ENCODE data around the gene SARNP.
A peak's percentile ranks its signal among the peaks of the same experiment; 100 is the strongest.
"Not testable (repeated sequence)": the region's sequence is repeated elsewhere in the genome, so short reads cannot be mapped to it uniquely, and the experiment has no call there.

Gene SARNP

DNA sequence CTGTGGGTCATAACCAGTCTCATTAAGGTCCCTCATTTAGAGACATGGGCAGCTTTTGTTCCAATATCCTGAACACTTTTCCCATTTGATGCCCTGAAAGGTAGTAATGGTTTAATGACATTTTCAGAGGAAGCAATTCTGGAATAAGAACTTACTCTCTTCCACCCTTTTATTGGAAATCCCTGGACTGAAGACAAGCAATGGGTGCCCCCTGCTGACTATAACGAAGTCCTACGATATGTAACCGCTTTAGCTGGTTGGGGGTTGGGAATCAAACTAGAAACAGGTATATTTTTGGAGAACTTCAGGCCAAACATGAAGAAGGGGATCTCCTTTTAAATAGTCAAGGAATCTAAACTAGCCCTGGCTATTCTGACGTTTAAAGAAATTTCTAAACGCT is 20.5 kb downstream of the SARNP start:
- peak; percentile 7 for DNase-seq (ENCODE audit: low spot score)

- no peak for DNase-seq (ENCODE audit: low spot score)
Measured at GRCh38 chr12:55795950-55796349, 21.6 kb downstream of the SARNP start.

GRCh38 chr12:55789893-55790292 is 27.6 kb downstream of the SARNP start:
- no peak for DNase-seq (ENCODE audit: low spot score)

- no peak for DNase-seq (ENCODE audit: low spot score)
Measured at GRCh38 chr12:55789171-55789570, 28.4 kb downstream of the SARNP start.

DNA sequence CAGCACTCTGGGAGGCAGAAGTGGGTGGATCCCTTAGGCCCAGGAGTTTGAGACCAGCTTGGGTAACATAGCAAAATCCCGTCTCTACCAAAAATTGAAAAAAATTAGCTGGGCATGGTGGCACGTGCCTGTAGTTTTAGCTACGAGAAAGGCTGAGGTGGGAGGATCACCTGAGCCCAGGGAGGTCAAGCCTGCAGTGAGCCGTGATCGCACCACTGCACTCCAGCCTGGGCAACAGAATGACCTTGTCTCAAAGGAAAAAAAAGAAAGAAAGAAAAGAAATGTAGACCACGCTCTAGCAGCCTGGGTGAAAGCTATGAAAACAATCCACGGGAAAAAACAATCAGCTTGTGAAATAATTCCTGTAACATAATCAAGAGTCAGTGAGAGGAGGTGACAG is 29.0 kb downstream of the SARNP start:
- DNase-seq (ENCODE audit: low spot score): no peak

- DNase-seq (ENCODE audit: low spot score): no peak
Measured at GRCh38 chr12:55780685-55781084, 36.8 kb downstream of the SARNP start.

- no peak for DNase-seq (ENCODE audit: low spot score)
Measured at GRCh38 chr12:55777856-55778255, 39.7 kb downstream of the SARNP start.

GRCh38 chr12:55771736-55772135 is 45.8 kb downstream of the SARNP start:
- no peak for DNase-seq (ENCODE audit: low spot score)

DNA sequence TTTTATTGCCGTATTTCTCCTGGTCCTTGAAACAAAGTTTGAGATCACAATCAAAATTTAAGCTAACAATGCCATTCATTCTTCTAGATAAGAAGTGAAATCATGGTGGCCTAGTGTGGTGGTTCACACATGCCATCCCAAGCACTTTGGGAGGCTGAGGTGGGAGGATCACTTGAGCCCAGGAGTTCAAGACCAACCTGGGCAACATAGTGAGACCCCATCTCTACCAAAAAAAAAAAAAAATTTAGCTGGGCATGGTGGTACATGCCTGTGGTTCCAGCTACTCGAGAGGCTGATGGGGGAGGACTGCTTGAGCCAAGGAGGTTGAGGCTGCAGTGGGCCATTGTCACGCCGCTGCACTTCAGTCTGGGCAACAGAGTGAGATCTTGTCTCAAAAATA is 50.4 kb downstream of the SARNP start:
- no peak for DNase-seq (ENCODE audit: low spot score)

GRCh38 chr12:55765736-55766290 is 51.7 kb downstream of the SARNP start:
- no peak for DNase-seq (ENCODE audit: low spot score)

DNA sequence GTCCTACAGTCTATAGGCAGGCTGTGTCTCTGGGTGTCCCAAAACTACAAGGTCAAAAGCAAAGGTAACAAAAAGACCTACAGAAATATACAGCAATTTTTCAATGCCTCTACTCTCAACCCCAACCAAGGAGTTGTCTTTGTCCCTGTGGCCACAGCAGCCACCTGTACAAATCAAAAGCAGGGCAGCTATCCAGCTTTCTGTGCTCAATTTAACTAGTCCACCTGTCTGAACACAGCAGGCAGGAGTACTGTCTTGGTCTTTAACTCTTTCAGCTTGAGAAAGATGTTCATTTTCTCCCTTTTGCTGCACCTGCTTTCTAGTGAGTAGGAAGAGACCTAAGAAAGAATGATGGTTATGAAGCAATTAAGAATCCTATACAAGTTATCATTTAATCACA is 54.9 kb downstream of the SARNP start:
- DNase-seq (ENCODE audit: low spot score): no peak

GRCh38 chr12:55760663-55761062 is 56.9 kb downstream of the SARNP start:
- DNase-seq (ENCODE audit: low spot score): no peak

GRCh38 chr12:55758575-55758974 is 58.9 kb downstream of the SARNP start:
- not testable (repeated sequence) for DNase-seq (ENCODE audit: low spot score)

GRCh38 chr12:55757701-55758100 is 59.8 kb downstream of the SARNP start:
- no peak for DNase-seq (ENCODE audit: low spot score)

GRCh38 chr12:55755246-55755645 is 62.3 kb downstream of the SARNP start:
- DNase-seq (ENCODE audit: low spot score): no peak

DNA sequence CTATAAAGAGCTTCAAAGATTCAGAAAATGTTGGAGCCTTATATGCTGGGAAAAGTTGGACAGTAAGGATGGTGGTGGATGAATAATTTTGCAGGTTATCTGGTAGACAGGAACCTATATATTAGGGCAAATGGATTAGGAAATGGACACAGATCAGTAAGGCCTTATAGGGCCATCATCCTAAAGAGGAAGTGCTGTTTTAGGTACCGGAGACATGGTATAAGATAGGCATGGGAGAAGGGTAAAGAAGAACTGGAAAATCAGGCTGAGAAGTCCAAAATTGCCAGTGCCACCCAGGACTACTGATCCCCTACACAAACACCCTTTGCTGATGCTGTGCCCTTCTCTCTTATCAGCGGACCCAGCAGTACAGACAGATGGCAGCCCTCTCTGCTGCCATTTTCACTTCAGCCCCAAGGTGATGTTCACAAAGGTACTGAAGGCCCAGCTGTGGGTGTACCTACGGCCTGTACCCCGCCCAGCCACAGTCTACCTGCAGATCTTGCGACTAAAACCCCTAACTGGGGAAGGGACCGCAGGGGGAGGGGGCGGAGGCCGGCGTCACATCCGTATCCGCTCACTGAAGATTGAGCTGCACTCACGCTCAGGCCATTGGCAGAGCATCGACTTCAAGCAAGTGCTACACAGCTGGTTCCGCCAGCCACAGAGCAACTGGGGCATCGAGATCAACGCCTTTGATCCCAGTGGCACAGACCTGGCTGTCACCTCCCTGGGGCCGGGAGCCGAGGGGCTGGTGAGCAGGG is 69.1 kb downstream of the SARNP start:
- no peak for DNase-seq (ENCODE audit: low spot score)

- DNase-seq (ENCODE audit: low spot score): no peak
Measured at GRCh38 chr12:55746913-55747231, 70.7 kb downstream of the SARNP start.

- DNase-seq (ENCODE audit: low spot score): no peak
Measured at GRCh38 chr12:55746174-55746912, 71.2 kb downstream of the SARNP start.

- no peak for DNase-seq (ENCODE audit: low spot score)
Measured at GRCh38 chr12:55745361-55746173, 72.0 kb downstream of the SARNP start.

- DNase-seq (ENCODE audit: low spot score): no peak
Measured at GRCh38 chr12:55744340-55745030, 73.0 kb downstream of the SARNP start.

- peak; percentile 38 for DNase-seq (ENCODE audit: low spot score)
Measured at GRCh38 chr12:55743406-55744339, 73.9 kb downstream of the SARNP start.

Data from CD4-positive, alpha-beta T cell treated with Interleukin-6 at 100 ng/mL for 8 hours (primary cell).